GM12878 (cell line): Measurements from ENCODE around the gene LRRIQ4. TPM values are rescaled to one million over a fixed set of nuclear protein-coding genes. Genes with fewer than 3 reads are reported as not detected.

Experiments used
- ASH2L ChIP-seq: fragments of 300-600, 200-600 bp; sonication (generic); IDR thresholded peaks from 2 replicates; pipeline ENCODE4 v1.6.1; 2017; ENCODE audit warnings: low read depth, mild to moderate bottlenecking, borderline replicate concordance
- ATF2 ChIP-seq: IDR thresholded peaks from 2 replicates; pipeline ENCODE4 v1.6.1; 2012; ENCODE audit warnings: low read length, inconsistent platforms
- BACH1 ChIP-seq: fragments of 450-650 bp; IDR thresholded peaks from 2 replicates; pipeline ENCODE4 v1.6.1; 2017; ENCODE audit warnings: mild to moderate bottlenecking, borderline replicate concordance
- CBX5 ChIP-seq: sonication (generic); IDR thresholded peaks from 2 replicates; pipeline ENCODE4 v1.6.1; 2016; ENCODE audit warnings: low read depth, moderate library complexity, mild to moderate bottlenecking, inconsistent platforms
- E4F1 ChIP-seq: fragments of 450-650 bp; IDR thresholded peaks from 2 replicates; pipeline ENCODE4 v1.6.1; 2018; ENCODE audit warnings: borderline replicate concordance, mild to moderate bottlenecking; ENCODE audit not compliant: partially characterized antibody
- EGR1 ChIP-seq, 2 experiments: IDR thresholded peaks; 1 replicate in 1 of 2; 2 replicates in 1 of 2; pipeline ENCODE4 v1.6.1; 2011 to 2012; ENCODE audit warnings: low read depth in 2 of 2, low read length in 2 of 2, borderline replicate concordance in 1 of 2, mild to moderate bottlenecking in 1 of 2, moderate library complexity in 1 of 2
- EP300 ChIP-seq, 2 experiments: fragments of 150-350 bp in 1 of 2; IDR thresholded peaks; 2 replicates each; pipeline ENCODE4 v1.6.1; 2011 to 2012; ENCODE audit warnings: low read depth in 2 of 2, low read length in 2 of 2, borderline replicate concordance in 1 of 2, improper control_type of control experiment in 1 of 2, inconsistent platforms in 1 of 2; ENCODE audit not compliant: control insufficient read depth in 1 of 2
- HDAC2 ChIP-seq: fragments of 200-600 bp; sonication (generic); IDR thresholded peaks from 2 replicates; pipeline ENCODE4 v1.6.1; 2017
- IKZF1 ChIP-seq: fragments of 450-650 bp; conservative IDR thresholded peaks from 2 replicates; pipeline ENCODE4 v1.6.1; 2017; ENCODE audit warnings: antibody characterized with exemption, mild to moderate bottlenecking
- KLF5 ChIP-seq: fragments of 450-650 bp; IDR thresholded peaks from 2 replicates; pipeline ENCODE4 v1.6.1; 2014; ENCODE audit warnings: mild to moderate bottlenecking; ENCODE audit not compliant: partially characterized antibody
- MYC ChIP-seq: IDR thresholded peaks from 2 replicates; pipeline ENCODE4 v1.6.1; 2011; ENCODE audit warnings: mild to moderate bottlenecking, low read length, moderate library complexity, inconsistent platforms; ENCODE audit not compliant: insufficient read depth, insufficient replicate concordance, insufficient read length, severe bottlenecking
- NFIC ChIP-seq: IDR thresholded peaks from 2 replicates; pipeline ENCODE4 v1.6.1; 2012; ENCODE audit warnings: low read depth, mild to moderate bottlenecking, inconsistent platforms, low read length, moderate library complexity
- NFXL1 ChIP-seq: fragments of 450-650 bp; IDR thresholded peaks from 2 replicates; pipeline ENCODE4 v1.6.1; 2017; ENCODE audit warnings: antibody characterized with exemption, mild to moderate bottlenecking, borderline replicate concordance
- PAX5 ChIP-seq: IDR thresholded peaks from 2 replicates; pipeline ENCODE4 v1.6.1; 2011; ENCODE audit warnings: low read depth, low read length, borderline replicate concordance
- POLR2A ChIP-seq: IDR thresholded peaks from 2 replicates; pipeline ENCODE4 v1.6.1; 2011; ENCODE audit warnings: low read depth, mild to moderate bottlenecking, low read length
- RELA ChIP-seq: fragments of 450-650 bp; IDR thresholded peaks from 2 replicates; pipeline ENCODE4 v1.8.0; 2014; ENCODE audit warnings: borderline replicate concordance; ENCODE audit not compliant: partially characterized antibody
- SP1 ChIP-seq: IDR thresholded peaks from one replicate; pipeline ENCODE4 v1.6.1; 2011; ENCODE audit warnings: low read depth, low read length
- TCF12 ChIP-seq: IDR thresholded peaks from 2 replicates; pipeline ENCODE4 v1.6.1; 2011; ENCODE audit warnings: low read depth, mild to moderate bottlenecking, low read length
- ZBED1 ChIP-seq: IDR thresholded peaks from 2 replicates; pipeline ENCODE4 v1.6.1; 2016; ENCODE audit warnings: borderline replicate concordance
- ZBTB11 ChIP-seq: fragments of 450-650 bp; formaldehyde crosslinking; IDR thresholded peaks from 2 replicates; pipeline ENCODE4 v1.5.0; 2022; ENCODE audit warnings: mild to moderate bottlenecking, missing genetic modification characterization
- ZNF24 ChIP-seq: fragments of 450-650 bp; IDR thresholded peaks from 2 replicates; pipeline ENCODE4 v1.6.1; 2017; ENCODE audit warnings: antibody characterized with exemption, mild to moderate bottlenecking
- polyA plus RNA-seq, 11 experiments: library from polyadenylated mRNA; depleted of rRNA in 4 of 11; unstranded in 6 of 11; stranded (reverse) in 5 of 11; fragments of >200 nt; fragmentation: Nextera tagmentation in 4 of 11; fragmentation: Illumina TruSeq in 1 of 11; extraction: Ambion mirVana in 4 of 11; extraction: Trizol in 1 of 11; gene quantifications; 1 replicate in 1 of 11; 2 replicates in 10 of 11; pipeline versions ENCODE4 v1.2.1 to v1.2.3, GENCODE V29; 2011 to 2016; ENCODE audit warnings: inconsistent platforms in 2 of 11, missing spikeins in 2 of 11, low read depth in 1 of 11
- total RNA-seq, 4 experiments: library from RNA; depleted of rRNA in 3 of 4; stranded (reverse); fragments of >200 nt in 3 of 4; fragmentation: Illumina TruSeq in 1 of 4; extraction: Trizol in 1 of 4; gene quantifications; 2 replicates each; pipeline versions ENCODE4 v1.2.1 to v1.2.3, GENCODE V29; 2013 to 2021

The LRRIQ4 gene
- total and polyA plus RNA-seq, 10 of the 15 experiments (the other 5 are each of a cell fraction or from before 2014, with no cell fraction given) = 0.06 to 0.21 (median 0.14) TPM; not detected in 3

- TF ChIP-seq MYC = no peak
- TF ChIP-seq EGR1 (IDR thresholded peaks at IDR 0.05; ENCODE audit: borderline replicate concordance in 1 of 2, low read depth in 2 of 2, low read length in 2 of 2) = peak in 1 of 2 experiments; percentile 94; a peak in 2 of 3 replicates
- no peak for TF ChIP-seq HDAC2
- TF ChIP-seq ZNF24 = no peak
- TF ChIP-seq PAX5 = no peak
- TF ChIP-seq ZBED1 = no peak
- TF ChIP-seq E4F1 = no peak
- 0 out of 2 replicates have a peak, but pooled peaks have one; percentile 84 for TF ChIP-seq CBX5
- 0 out of 2 replicates have a peak, but pooled peaks have one; percentile 22 for TF ChIP-seq NFIC
- TF ChIP-seq IKZF1 = peak; percentile 89
- TF ChIP-seq RELA = no peak
- TF ChIP-seq ASH2L = no peak
- TF ChIP-seq ATF2 = no peak
- TF ChIP-seq POLR2A = peak; percentile 74
- no peak for TF ChIP-seq TCF12
- no peak for TF ChIP-seq NFXL1
- 0 out of 2 replicates have a peak, but pooled peaks have one; percentile 28 for TF ChIP-seq BACH1
- TF ChIP-seq KLF5 = no peak
- no peak for TF ChIP-seq ZBTB11 (CRISPR knock-in tag)
- TF ChIP-seq SP1 = no peak
- no peak for TF ChIP-seq EP300 (IDR thresholded peaks at IDR 0.05; ENCODE audit: borderline replicate concordance in 1 of 2, control insufficient read depth in 1 of 2, low read depth in 2 of 2, low read length in 2 of 2)
Measured at GRCh38 chr3:169769287-169770181, 43.1 kb upstream of the LRRIQ4 start, which contains the start of gene ACTRT3 (continued).
